Measurements from ENCODE around the gene SLC44A5.

- no peak for TF ChIP-seq CTCF (IDR thresholded peaks at IDR 0.05 in 8 of 11, conservative IDR thresholded peaks at IDR 0.05 in 3 of 11)
- no peak for TF ChIP-seq POLR2A (IDR thresholded peaks at IDR 0.05)
- no peak for TF ChIP-seq POLR2AphosphoS5 (IDR thresholded peaks at IDR 0.05)
Observed at GRCh38 chr1:75559136-75559535, 51.8 kb downstream of the SLC44A5 start.

Data from spleen (tissue), 7 donors.